ENCODE results near the gene NDUFB3.

- TF ChIP-seq YY1 (IDR thresholded peaks at IDR 0.05; ENCODE audit: insufficient read depth, insufficient read length) (no peak), ZNF274 (IDR thresholded peaks at IDR 0.05; ENCODE audit: low read depth, low read length) (no peak)
Measured at GRCh38 chr2:201116959-201117734, 45.3 kb downstream of the NDUFB3 start.
